ENCODE data around the gene KAT2A.
A peak's percentile ranks its signal among the peaks of the same experiment; 100 is the strongest.

KAT2A gene

GRCh38 chr17:42135664-42136653 lies 14.8 kb upstream of the KAT2A start:
- peak; percentile 81 for DNase-seq (ENCODE audit: low spot score)

GRCh38 chr17:42135151-42135550 lies 14.0 kb upstream of the KAT2A start:
- no peak for DNase-seq (ENCODE audit: low spot score)

- no peak for DNase-seq (ENCODE audit: low spot score)
These were observed 12.4 kb upstream of the KAT2A start for GRCh38 chr17:42133461-42134041.

GRCh38 chr17:42132941-42133340 lies 11.8 kb upstream of the KAT2A start:
- DNase-seq (ENCODE audit: low spot score) = no peak

GRCh38 chr17:42131981-42132432 lies 10.8 kb upstream of the KAT2A start:
- no peak for DNase-seq (ENCODE audit: low spot score)

GRCh38 chr17:42131232-42131631 lies 10.1 kb upstream of the KAT2A start:
- DNase-seq (ENCODE audit: low spot score) = no peak

GRCh38 chr17:42130310-42130936 lies 9.3 kb upstream of the KAT2A start:
- no peak for DNase-seq (ENCODE audit: low spot score)

- DNase-seq (ENCODE audit: low spot score) = no peak
These were observed 8.1 kb upstream of the KAT2A start for GRCh38 chr17:42129109-42129837.

- DNase-seq (ENCODE audit: low spot score) = no peak
These were observed 6.2 kb upstream of the KAT2A start for GRCh38 chr17:42127414-42127813.

- no peak for DNase-seq (ENCODE audit: low spot score)
These were observed 5.7 kb upstream of the KAT2A start for GRCh38 chr17:42126836-42127235.

- DNase-seq (ENCODE audit: low spot score) = no peak
These were observed 4.4 kb upstream of the KAT2A start for GRCh38 chr17:42125565-42125964.

- DNase-seq (ENCODE audit: low spot score) = no peak
These were observed 3.1 kb upstream of the KAT2A start for GRCh38 chr17:42124256-42124655.

- no peak for DNase-seq (ENCODE audit: low spot score)
These were observed 1.5 kb upstream of the KAT2A start, which contains the start of gene HSPB9 for GRCh38 chr17:42122371-42123303. Gene HSPB9, plus strand, starts transcription at chr17:42122804. Its CDS starts 47 bp downstream, at chr17:42122851.

- no peak for DNase-seq (ENCODE audit: low spot score)
These were observed 902 bp downstream of the KAT2A start for GRCh38 chr17:42120161-42120769.

GRCh38 chr17:42119301-42119700 lies 1.9 kb downstream of the KAT2A start:
- DNase-seq (ENCODE audit: low spot score) = no peak

- no peak for DNase-seq (ENCODE audit: low spot score)
These were observed 2.6 kb downstream of the KAT2A start for GRCh38 chr17:42118545-42118944.

- DNase-seq (ENCODE audit: low spot score) = no peak
These were observed 3.0 kb downstream of the KAT2A start for GRCh38 chr17:42118126-42118510.

- no peak for DNase-seq (ENCODE audit: low spot score)
These were observed 3.6 kb downstream of the KAT2A start for GRCh38 chr17:42117397-42118125.

- peak; percentile 69 for DNase-seq (ENCODE audit: low spot score)
These were observed 4.3 kb downstream of the KAT2A start for GRCh38 chr17:42116705-42117396.

Data from LoVo (cell line).